Right renal cortex interstitium (tissue), 3 donors: ENCODE data around the gene ACSM5. TPM values are rescaled to one million over a fixed set of nuclear protein-coding genes. Genes with fewer than 3 reads are reported as not detected.

Experiments
- DNase-seq, 3 donors: peaks; one replicate each; pipeline ENCODE4 v3.0.0-alpha.2; 2013; ENCODE audit warnings: low read depth in 3 of 3, low spot score in 2 of 3
- polyA plus RNA-seq, 3 donors: library from polyadenylated mRNA; unstranded; fragments of 120-200 nt; gene quantifications; one replicate each; pipeline ENCODE4 v1.2.1, GENCODE V29; 2013; ENCODE audit not compliant: insufficient read length in 3 of 3

The ACSM5 gene, protein sequence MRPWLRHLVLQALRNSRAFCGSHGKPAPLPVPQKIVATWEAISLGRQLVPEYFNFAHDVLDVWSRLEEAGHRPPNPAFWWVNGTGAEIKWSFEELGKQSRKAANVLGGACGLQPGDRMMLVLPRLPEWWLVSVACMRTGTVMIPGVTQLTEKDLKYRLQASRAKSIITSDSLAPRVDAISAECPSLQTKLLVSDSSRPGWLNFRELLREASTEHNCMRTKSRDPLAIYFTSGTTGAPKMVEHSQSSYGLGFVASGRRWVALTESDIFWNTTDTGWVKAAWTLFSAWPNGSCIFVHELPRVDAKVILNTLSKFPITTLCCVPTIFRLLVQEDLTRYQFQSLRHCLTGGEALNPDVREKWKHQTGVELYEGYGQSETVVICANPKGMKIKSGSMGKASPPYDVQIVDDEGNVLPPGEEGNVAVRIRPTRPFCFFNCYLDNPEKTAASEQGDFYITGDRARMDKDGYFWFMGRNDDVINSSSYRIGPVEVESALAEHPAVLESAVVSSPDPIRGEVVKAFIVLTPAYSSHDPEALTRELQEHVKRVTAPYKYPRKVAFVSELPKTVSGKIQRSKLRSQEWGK
- polyA plus RNA-seq = 1 to 10 TPM; 4.9 to 8.6 (median 5.0) TPM

DNA sequence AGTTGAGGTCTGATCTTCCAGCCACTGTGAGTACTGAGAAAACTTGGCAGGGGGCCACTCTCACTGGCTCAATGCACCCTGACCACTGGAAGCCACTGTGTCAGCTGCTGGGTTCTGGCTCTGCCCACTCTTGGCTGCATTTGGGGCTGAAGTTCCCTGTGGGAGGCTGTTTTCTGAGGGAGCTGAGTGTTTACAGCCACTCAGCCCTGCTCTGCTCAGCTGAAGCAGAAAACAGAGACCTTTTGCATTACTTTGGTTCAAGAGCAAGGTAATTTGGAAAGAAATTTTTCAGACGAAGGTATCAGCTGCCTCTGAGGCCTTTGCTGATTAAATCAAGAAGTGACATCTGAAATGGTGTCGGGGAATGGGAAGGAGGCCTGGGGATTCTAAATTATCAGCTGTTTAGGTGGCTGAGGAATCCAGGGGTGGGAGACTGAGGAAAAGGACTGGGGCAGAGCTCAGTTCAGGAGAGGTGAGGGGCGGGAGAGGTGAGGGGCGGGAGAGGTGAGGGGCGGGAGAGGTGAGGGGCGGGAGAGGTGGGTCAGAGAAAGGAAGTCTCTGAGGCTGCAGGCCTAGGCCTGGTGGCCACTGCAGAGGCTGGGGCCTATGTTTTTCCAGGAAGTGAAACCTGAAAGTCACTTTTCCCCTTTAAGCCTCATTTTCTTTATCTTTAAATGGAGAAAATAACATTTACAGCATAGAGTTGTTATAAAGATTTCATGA lies at the start of gene ACSM5:
Gene ACSM5, plus strand, starts transcription at position 137 of the 723 bp plus-strand sequence. CDS start 1,951 bp downstream, outside the sequence.
- no peak for DNase-seq

DNA sequence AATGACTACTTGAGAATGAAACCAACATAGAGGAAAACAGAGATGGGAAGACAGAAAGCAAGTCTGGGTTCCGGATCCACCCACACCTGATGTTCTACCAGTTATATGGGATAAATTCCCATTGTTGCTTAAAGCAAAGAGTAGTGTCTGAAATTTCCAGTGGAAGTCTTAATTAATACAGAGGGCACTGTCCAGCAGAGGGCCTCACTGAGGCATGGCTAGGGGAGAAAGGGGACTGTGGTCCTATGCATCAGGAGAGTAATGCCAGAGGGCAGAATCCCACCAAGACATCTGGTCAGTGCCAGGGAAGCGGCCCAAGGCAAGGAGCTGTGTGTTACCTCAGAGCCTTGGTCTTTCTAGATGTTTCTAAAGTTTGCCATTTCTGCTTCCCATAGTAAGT lies 49.3 kb upstream of the ACSM5 start:
- no peak for DNase-seq

DNA sequence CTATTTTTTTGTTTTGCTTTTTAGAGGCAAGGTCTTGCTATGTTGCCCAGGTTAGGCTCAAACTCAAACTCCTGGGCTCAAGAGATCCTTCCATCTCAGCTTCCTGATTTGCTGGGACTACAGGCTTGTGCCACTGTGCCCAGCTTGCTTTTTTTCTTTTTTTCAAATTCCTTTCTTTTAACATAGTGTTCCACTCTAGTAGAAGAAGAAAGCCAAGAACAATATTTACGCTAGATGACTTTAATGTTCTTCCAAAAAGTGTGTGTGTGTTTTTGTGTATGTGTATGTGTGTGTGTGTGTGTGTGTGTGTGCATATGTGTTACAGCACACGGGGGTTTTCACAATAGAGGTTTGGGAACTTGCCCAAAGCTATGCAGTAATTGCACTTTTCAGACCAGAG lies 46.1 kb upstream of the ACSM5 start:
- DNase-seq = no peak

DNA sequence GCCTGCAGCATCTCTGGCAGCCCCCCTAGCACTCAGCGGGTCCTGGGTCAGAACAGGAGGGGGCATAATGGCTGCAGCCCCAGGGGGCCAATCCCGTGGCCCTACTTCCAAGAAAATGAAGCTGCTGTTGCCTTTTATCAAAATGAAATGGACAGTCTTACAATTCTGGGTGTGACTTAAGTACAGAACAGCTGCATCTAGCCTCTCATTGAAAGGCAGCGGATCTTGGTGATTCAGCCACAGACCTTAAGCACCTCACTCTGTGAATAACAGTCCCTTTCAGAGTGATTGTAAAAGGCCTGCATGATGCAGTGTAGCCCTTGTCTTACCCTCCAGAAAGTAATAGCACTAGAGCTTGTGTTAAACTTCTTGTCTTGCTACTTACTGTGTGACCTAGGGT lies 45.3 kb upstream of the ACSM5 start:
- DNase-seq = no peak

GRCh38 chr16:20369452-20370054 lies 39.8 kb upstream of the ACSM5 start:
- no peak for DNase-seq

DNA sequence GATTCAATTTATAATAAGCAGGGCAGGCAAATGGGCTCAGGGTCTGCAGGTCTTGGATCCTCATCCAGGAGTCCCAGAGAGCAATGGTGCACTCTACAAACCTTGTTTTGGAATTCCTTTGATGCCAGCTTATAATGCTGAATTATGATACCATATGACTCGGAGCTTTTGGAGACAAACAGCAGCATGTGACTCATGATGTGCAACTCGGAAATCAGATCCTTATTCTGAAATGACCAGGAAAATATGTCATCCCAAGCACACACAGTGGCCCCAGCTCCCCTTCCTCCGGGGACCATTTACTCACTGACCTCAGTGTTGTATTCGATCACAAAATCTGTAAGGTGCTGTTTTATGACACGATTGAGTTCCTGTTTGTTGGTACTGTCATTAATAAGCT lies 36.6 kb upstream of the ACSM5 start:
- DNase-seq = no peak

- no peak for DNase-seq
These were observed 32.2 kb upstream of the ACSM5 start for GRCh38 chr16:20377181-20377580.

GRCh38 chr16:20380782-20381181 lies 28.6 kb upstream of the ACSM5 start:
- peak in 2 of 3 donors; percentile 31 to 40 for DNase-seq

DNA sequence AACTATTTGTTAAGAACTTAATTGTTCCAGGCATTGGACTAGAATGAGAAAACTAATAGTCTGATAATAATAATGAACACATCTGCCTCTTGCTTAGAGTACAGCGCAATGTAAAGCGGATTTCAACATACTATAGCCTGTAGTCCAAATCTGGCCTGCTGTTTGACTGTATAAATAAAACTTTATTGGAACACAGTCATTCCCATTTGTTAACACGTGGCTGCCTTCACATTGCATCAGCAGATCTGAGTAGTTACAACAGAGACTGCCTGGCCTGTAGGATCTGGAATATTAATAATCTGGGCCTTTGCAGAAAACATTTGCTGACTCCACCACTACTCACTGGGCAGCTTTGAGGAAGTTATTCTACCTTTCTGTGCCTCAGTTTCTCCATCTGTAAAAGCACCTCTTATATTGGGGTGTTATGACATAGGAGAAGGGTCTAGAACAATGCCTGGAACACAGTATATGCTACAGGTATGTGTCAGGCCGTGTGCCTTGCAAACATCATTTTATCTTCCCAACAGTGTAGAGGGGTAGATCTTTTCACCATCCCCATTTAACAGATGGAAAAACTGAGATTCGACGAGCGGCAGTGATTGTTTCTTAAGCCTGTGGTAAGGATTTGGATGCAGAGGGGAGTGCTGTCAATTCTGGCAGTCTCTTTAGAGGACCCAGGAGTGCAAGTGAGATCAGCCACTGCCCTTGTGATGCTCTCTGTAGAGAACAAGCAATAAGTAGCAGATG lies 27.0 kb upstream of the ACSM5 start:
- DNase-seq = no peak

GRCh38 chr16:20383106-20384029 lies 26.0 kb upstream of the ACSM5 start:
- peak; percentile 47 to 54 (median 51) for DNase-seq

- DNase-seq = peak in 2 of 3 donors; percentile 31 to 41
These were observed 23.2 kb upstream of the ACSM5 start for GRCh38 chr16:20385844-20386832.

- DNase-seq = no peak
These were observed 21.4 kb upstream of the ACSM5 start for GRCh38 chr16:20387978-20388377.

- no peak for DNase-seq
These were observed 20.5 kb upstream of the ACSM5 start for GRCh38 chr16:20388854-20389253.

DNA sequence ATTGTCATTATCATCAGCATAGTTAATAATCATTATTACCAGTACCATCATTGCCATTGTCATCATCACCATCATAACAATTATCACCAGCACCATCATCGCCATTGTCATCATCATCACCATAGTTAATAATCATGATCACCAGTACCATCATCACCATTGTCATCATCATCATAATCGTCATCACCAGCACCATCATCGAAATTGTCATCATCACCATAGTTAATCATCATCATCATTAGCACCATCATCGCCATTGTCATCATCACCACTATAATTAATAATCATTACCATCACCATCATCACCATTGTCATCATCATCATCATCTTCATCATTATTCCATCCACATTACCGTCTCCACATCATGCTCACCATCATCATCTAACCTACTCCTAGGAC lies 18.3 kb upstream of the ACSM5 start:
- no peak for DNase-seq

- DNase-seq = no peak
These were observed 15.3 kb upstream of the ACSM5 start for GRCh38 chr16:20393801-20394577.

DNA sequence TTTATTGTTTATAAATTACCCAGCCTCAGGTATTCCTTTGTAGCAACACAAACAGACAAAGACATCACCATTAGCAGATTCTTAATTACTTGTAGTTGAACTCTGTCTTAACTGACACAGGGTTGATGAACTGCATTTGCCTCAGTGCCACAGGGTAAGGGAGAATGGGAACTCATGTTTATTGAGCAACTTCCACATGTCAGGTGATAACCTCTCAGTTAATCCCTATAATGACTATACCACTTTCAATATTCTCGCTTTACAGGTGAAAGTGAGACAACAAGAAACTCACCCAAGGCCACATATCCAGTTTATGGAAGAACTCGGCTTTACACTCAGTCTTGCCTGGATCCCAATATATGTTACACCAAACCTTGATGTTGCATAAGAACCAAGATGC lies 13.4 kb upstream of the ACSM5 start:
- DNase-seq = no peak

GRCh38 chr16:20396846-20397467 lies 12.4 kb upstream of the ACSM5 start:
- no peak for DNase-seq
